LNCAP (cell line): ENCODE results near the gene FAM217B.

Experiments used
- TF ChIP-seq, protein P1 (sequence below): fragments of 450-650 bp; IDR thresholded peaks from 2 replicates; pipeline ENCODE4 v1.5.1; 2017; ENCODE audit warnings: mild to moderate bottlenecking

Gene FAM217B

DNA sequence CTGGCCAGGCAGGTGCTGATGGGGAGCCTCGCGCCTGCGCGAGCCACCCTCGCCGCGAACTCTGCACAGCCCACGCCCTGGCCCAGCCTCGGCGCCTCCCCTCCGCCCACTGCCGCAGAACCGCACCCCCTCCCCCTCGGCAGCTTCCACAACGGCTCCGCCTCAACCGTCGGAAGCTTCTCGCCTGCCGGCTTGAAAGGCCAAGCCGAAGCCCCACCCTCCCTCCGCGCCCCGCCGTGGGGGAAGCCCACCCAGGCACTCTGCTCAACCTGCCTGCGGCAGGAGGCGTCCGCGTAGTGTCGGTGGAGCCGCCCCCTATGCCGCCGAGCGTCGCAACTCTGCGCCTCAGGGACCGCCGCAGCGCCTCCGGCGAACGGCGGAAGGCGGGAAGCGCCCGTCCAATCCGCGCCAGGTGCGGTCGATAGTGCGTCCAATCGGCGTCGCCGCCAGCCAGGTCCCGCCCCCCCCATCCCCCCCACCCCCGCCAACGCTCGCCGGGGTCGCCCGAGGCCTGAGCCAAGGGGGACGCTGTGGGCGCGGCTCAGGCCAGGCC, 6.8 kb upstream of the FAM217B start, which contains the start of gene SYCP2:
Gene SYCP2, minus strand, starts transcription at position 342 of the 553 bp plus-strand sequence. CDS start 11,224 bp downstream, outside the sequence.
- TF ChIP-seq, protein P1, sequence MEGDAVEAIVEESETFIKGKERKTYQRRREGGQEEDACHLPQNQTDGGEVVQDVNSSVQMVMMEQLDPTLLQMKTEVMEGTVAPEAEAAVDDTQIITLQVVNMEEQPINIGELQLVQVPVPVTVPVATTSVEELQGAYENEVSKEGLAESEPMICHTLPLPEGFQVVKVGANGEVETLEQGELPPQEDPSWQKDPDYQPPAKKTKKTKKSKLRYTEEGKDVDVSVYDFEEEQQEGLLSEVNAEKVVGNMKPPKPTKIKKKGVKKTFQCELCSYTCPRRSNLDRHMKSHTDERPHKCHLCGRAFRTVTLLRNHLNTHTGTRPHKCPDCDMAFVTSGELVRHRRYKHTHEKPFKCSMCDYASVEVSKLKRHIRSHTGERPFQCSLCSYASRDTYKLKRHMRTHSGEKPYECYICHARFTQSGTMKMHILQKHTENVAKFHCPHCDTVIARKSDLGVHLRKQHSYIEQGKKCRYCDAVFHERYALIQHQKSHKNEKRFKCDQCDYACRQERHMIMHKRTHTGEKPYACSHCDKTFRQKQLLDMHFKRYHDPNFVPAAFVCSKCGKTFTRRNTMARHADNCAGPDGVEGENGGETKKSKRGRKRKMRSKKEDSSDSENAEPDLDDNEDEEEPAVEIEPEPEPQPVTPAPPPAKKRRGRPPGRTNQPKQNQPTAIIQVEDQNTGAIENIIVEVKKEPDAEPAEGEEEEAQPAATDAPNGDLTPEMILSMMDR: no peak

DNA sequence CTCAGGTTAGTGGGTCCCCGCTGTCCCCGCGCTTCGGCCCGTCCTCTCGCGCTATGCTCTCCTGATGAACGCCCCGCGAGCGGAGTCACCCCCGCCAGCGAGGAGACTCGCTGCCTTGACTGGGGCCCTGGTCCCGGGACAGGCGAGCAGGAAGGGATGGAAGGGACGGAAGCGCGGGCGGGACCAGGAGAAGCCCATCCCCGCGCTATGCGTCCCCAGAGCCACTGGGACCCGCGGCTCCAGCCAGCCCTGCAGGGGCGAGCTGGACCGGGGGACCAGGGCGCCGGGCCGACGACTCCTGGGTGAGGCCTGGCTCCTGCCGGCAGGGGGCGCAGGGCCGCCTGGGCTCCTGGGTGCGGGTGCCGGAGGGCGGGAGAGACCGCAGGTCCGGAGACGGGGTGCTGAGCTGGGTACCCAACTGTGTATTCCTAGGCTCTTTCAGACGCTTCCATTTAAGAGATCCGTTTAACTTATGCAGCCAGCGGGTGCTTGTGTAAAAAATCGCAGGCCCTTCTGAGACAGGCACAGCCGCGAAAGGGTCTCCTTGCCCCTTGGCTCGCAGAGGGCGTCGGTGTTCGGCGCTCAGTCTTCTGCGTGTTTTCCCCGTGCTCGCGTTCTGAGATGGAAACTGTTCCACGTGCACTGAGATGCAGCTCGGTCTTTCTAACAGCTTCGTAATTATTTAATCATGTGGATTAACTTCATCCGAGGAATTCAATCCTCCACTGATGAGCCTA, 6.2 kb upstream of the FAM217B start:
- TF ChIP-seq, protein P1: peak; percentile 68

- TF ChIP-seq, protein P1: no peak
Measured at GRCh38 chr20:59935457-59936185, 4.6 kb upstream of the FAM217B start.

- TF ChIP-seq, protein P1: no peak
Measured at GRCh38 chr20:59936409-59936808, 3.8 kb upstream of the FAM217B start.

DNA sequence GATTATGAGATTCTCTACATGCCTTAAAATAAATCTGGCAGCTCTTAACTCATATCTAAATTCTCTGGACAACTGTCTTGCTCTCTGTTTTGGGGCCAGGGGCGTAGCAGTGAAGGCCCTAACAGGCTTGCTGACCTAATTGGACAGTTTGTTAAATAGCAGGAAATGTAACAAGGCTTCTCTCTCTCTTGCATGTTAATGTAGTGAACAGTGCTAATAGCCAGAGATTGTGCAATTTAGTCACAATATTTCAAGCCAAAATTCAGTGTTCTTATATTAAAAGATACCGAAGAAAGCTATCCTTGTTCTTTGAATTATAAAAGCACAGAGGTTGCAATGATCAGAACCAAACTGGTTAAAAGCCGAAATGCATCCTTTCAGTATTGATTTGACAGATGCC, 3.0 kb upstream of the FAM217B start:
- TF ChIP-seq, protein P1: no peak

- TF ChIP-seq, protein P1: no peak
Measured at GRCh38 chr20:59938221-59938620, 2.0 kb upstream of the FAM217B start.

DNA sequence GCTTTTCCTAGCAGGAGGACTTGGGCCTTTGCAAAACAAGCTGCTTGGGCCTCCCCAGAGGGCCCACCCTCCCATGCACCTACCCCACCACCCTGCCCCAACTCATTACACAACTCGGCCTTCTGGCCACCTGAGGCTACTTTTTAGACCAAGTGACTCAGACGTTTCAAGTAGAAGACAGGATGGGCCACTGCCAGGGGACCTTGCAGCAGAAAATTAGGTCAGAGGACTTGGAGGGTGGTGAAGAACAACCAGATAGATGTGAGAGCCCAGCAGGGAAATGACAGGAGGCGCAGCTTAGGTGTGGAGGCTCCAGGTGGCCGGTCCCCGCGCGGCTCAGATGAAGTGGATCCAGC, 1.5 kb upstream of the FAM217B start:
- TF ChIP-seq, protein P1: no peak
